HepG2 (cell line): ENCODE data around the gene PTPRN. TPM values are rescaled to one million over a fixed set of nuclear protein-coding genes. Genes with fewer than 3 reads are reported as not detected.

Experiments
- BORCS8-MEF2B ChIP-seq: sonication (generic); formaldehyde crosslinking; IDR thresholded peaks from 2 replicates; pipeline ENCODE4 v1.8.0; 2022; ENCODE audit warnings: mild to moderate bottlenecking, missing genetic modification reagents
- DBP ChIP-seq: sonication (generic); formaldehyde crosslinking; IDR thresholded peaks from 2 replicates; pipeline ENCODE4 v1.4.0; 2020; ENCODE audit warnings: missing genetic modification reagents; ENCODE audit errors: not compliant biosample characterization
- DMTF1 ChIP-seq: sonication (generic); formaldehyde crosslinking; IDR thresholded peaks from 2 replicates; pipeline ENCODE4 v1.4.0; 2020; ENCODE audit warnings: mild to moderate bottlenecking, missing genetic modification reagents
- ETV5 ChIP-seq: IDR thresholded peaks from 2 replicates; pipeline ENCODE4 v1.6.1; 2018; ENCODE audit warnings: missing biosample characterization, missing genetic modification reagents, inconsistent platforms, borderline replicate concordance
- GATAD2A ChIP-seq: IDR thresholded peaks from 2 replicates; pipeline ENCODE4 v1.6.1; 2016
- HOXD1 ChIP-seq: sonication (generic); formaldehyde crosslinking; IDR thresholded peaks from 2 replicates; pipeline ENCODE4 v1.5.0; 2020; ENCODE audit warnings: missing genetic modification reagents
- KLF11 ChIP-seq: IDR thresholded peaks from 2 replicates; pipeline ENCODE4 v1.6.1; 2016; ENCODE audit warnings: missing compliant biosample characterization
- KMT2B ChIP-seq: IDR thresholded peaks from 2 replicates; pipeline ENCODE4 v1.6.1; 2016; ENCODE audit warnings: missing genetic modification reagents, missing compliant biosample characterization
- MLXIP ChIP-seq: sonication (generic); formaldehyde crosslinking; IDR thresholded peaks from 2 replicates; pipeline ENCODE4 v1.9.0; 2021; ENCODE audit warnings: missing genetic modification reagents, borderline replicate concordance
- POGK ChIP-seq: sonication (generic); formaldehyde crosslinking; conservative IDR thresholded peaks from 2 replicates; pipeline ENCODE4 v1.8.0; 2022; ENCODE audit warnings: mild to moderate bottlenecking, moderate library complexity, missing genetic modification reagents
- SAFB2 ChIP-seq: sonication (generic); formaldehyde crosslinking; IDR thresholded peaks from 2 replicates; pipeline ENCODE4 v1.5.1; 2020; ENCODE audit warnings: missing genetic modification reagents, low read depth, mild to moderate bottlenecking, borderline replicate concordance
- SRSF4 ChIP-seq: fragments of 200-400 bp; formaldehyde crosslinking; IDR thresholded peaks from one replicate; pipeline ENCODE4 v1.6.1; 2018; ENCODE audit warnings: mild to moderate bottlenecking, low read depth, low read length, moderate library complexity; ENCODE audit not compliant: poor library complexity, severe bottlenecking
- ZBTB33 ChIP-seq: sonication (generic); formaldehyde crosslinking; IDR thresholded peaks from 2 replicates; pipeline ENCODE4 v1.4.0; 2020; ENCODE audit warnings: missing genetic modification reagents
- ZBTB38 ChIP-seq: sonication (generic); formaldehyde crosslinking; IDR thresholded peaks from 2 replicates; pipeline ENCODE4 v1.5.1; 2020; ENCODE audit warnings: mild to moderate bottlenecking, missing genetic modification reagents
- ZFY ChIP-seq: sonication (generic); formaldehyde crosslinking; IDR thresholded peaks from 2 replicates; pipeline ENCODE4 v1.4.0; 2020; ENCODE audit warnings: missing genetic modification reagents
- ZNF3 ChIP-seq: IDR thresholded peaks from 2 replicates; pipeline ENCODE4 v1.7.0; 2017; ENCODE audit warnings: inconsistent platforms
- ZNF431 ChIP-seq: sonication (generic); formaldehyde crosslinking; IDR thresholded peaks from 2 replicates; pipeline ENCODE4 v1.9.0; 2022; ENCODE audit warnings: missing genetic modification reagents, low read depth, mild to moderate bottlenecking, borderline replicate concordance
- ZNF615 ChIP-seq: sonication (generic); formaldehyde crosslinking; IDR thresholded peaks from 2 replicates; pipeline ENCODE4 v1.5.0; 2020; ENCODE audit warnings: mild to moderate bottlenecking, missing genetic modification reagents, borderline replicate concordance
- polyA plus RNA-seq, 8 experiments: library from polyadenylated mRNA; depleted of rRNA in 3 of 8; stranded (reverse) in 7 of 8; unstranded in 1 of 8; fragments of >200 nt; fragmentation: Illumina TruSeq in 4 of 8; extraction: Trizol in 4 of 8; gene quantifications; 2 replicates each; pipeline versions ENCODE4 v1.2.1 to v1.2.3, GENCODE V29; 2011 to 2016; ENCODE audit warnings: low read depth in 4 of 8, missing spikeins in 1 of 8, mixed read lengths in 1 of 8; ENCODE audit not compliant: insufficient read depth in 1 of 8
- total RNA-seq, 5 experiments: library from RNA; depleted of rRNA; stranded (reverse); fragments of >200 nt; fragmentation: Illumina TruSeq; extraction: Trizol; gene quantifications; 2 replicates each; pipeline ENCODE4 v1.2.3, GENCODE V29; 2016; ENCODE audit warnings: low read depth in 1 of 5

PTPRN gene
- total and polyA plus RNA-seq, 2 of the 13 experiments (the other 11 are each of a cell fraction or from before 2014, with no cell fraction given) = 0.26 TPM; not detected in 1

- peak; percentile 96 for TF ChIP-seq MLXIP (CRISPR knock-in tag)
- TF ChIP-seq HOXD1 (CRISPR knock-in tag) = peak; percentile 94; the same call in 1 of the 2 replicates
- peak; percentile 99 for TF ChIP-seq KLF11 (CRISPR knock-in tag)
- peak; percentile 64 for TF ChIP-seq ETV5 (CRISPR knock-in tag)
- peak; percentile 74 for TF ChIP-seq ZBTB33 (CRISPR knock-in tag)
- peak; percentile 62 for TF ChIP-seq GATAD2A (CRISPR knock-in tag)
- TF ChIP-seq KMT2B (CRISPR knock-in tag) = peak; percentile 72
- TF ChIP-seq ZNF3 (CRISPR knock-in tag) = peak; percentile 86; the same call in 1 of the 2 replicates
- TF ChIP-seq DMTF1 = no peak
- peak; percentile 62; the same call in 1 of the 2 replicates for TF ChIP-seq ZFY (CRISPR knock-in tag)
- TF ChIP-seq DBP (CRISPR knock-in tag) = peak; percentile 98
- 0 out of 2 replicates have a peak, but pooled peaks have one; percentile 65 for TF ChIP-seq SAFB2 (CRISPR knock-in tag)
- peak; percentile 93 for TF ChIP-seq ZNF431 (CRISPR knock-in tag)
- TF ChIP-seq SRSF4 = no peak
- peak; percentile 99 for TF ChIP-seq BORCS8-MEF2B (CRISPR knock-in tag)
- TF ChIP-seq POGK (CRISPR knock-in tag) = peak; percentile 93; the same call in 1 of the 2 replicates
- TF ChIP-seq ZBTB38 = peak; percentile 78
- TF ChIP-seq ZNF615 = peak; percentile 82
Observed at GRCh38 chr2:219308142-219309101, 779 bp downstream of the PTPRN start (continued).
